ENCODE measurements around the gene SH3PXD2A.

GRCh38 chr10:103584216-103585010 lies 271.0 kb downstream of the SH3PXD2A start:
- TF ChIP-seq POLR2A (IDR thresholded peaks at IDR 0.05) (no peak), CTCF (IDR thresholded peaks at IDR 0.05) (no peak), POLR2AphosphoS5 (IDR thresholded peaks at IDR 0.05) (no peak), EP300 (IDR thresholded peaks at IDR 0.05; ENCODE audit: low read depth) (no peak)
